CD4-positive, alpha-beta T cell treated with Interleukin-4 for 1 hour (primary cell): ENCODE measurements around the gene GYPE.
"Not testable (repeated sequence)": the region's sequence is repeated elsewhere in the genome, so short reads cannot be mapped to it uniquely, and the experiment has no call there.

Experiments
- DNase-seq, 2 donors: peaks; one replicate each; pipeline ENCODE4 v3.0.0-alpha.2; 2020 to 2022

GYPE gene

GRCh38 chr4:143869925-143870324 is 35.4 kb downstream of the GYPE start:
- DNase-seq, result not testable (repeated sequence)

GRCh38 chr4:143862716-143863115 is 42.6 kb downstream of the GYPE start:
- not testable (repeated sequence) for DNase-seq

GRCh38 chr4:143858456-143858855 is 46.9 kb downstream of the GYPE start:
- DNase-seq, result no peak

GRCh38 chr4:143857391-143858336 is 47.7 kb downstream of the GYPE start:
- not testable (repeated sequence) for DNase-seq

DNA sequence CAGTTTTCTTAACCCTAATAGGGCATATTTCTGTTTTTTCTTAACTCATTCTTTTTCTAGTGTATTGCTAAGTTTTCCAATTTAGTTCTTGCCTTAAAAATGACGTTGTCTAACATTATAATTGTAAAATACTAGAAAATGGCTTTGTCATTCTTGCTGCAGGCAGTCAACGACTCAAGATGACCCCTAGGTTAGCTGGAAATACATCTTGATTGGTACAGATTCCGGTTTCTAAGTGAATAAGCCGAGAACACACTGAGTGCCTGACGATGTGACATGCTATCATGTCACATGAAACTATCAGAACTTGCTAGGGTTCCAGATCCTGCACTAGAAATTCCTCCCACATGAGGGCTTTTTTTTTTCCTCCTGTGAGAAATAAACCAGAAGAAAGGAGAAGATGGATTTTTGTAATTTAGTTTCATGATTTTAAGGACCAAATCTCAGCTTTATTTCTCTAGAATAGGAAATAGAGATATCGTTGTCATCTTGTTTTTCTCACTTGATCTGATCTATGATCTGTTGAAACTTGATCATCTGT is 49.3 kb downstream of the GYPE start:
- not testable (repeated sequence) for DNase-seq

GRCh38 chr4:143854645-143855044 is 50.7 kb downstream of the GYPE start:
- not testable (repeated sequence) for DNase-seq

GRCh38 chr4:143849296-143849695 is 56.1 kb downstream of the GYPE start:
- not testable (repeated sequence) for DNase-seq

DNA sequence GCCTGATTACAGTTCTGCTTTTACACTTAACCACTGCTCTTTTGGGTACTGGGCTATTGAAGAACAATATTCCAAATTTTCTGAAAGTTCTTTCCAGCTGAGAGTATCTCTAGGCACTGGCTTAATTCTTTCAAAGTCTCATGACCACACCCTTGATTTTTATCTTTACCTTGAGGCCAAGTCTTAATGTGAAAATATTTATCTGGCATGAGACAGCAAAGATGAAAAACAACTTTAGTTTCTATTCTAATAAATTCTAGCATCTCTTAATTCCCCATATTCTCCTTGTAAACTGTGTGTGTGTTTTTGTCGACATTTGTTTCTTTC is 61.9 kb downstream of the GYPE start:
- not testable (repeated sequence) for DNase-seq

DNA sequence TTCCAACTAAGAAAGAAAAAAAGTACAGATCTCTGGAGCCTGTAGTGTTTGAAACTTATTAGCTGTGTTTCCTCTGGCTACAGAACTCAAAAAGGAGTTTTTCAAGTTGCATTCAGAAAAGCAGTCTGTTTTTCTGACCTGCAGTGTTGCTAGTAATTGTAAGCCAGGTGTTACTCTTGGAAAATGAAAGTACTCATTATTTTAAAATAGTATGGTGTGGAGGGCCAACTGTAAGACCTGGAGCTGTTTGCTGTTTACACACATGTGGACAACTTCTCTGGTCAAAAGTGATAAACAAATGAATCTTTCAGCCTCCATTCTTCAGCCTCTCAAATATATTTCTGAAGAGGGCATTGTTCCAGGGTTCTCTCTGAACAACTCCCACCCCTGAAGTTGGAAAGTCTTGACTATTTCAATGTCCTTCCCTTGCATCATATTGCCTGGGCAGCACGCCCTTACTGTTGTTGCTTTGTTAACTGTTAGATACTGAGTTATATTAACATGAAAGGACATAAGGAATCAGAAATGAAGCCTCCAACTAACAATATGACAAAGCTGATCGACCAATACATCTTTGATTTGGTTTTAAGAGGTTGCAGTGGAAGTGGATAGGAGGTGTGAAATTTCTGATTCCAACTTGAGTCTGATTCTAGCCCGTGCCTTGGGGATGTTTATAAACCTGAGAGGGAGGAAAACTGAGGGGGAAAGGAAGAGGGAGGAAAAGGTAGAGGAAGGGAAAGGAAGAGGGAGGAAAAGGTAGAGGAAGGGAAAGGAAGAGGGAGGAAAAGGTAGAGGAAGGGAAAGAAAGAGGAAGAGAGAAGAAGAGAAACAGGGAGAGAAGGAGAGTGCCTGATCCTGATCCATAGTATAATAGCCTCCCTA is 62.5 kb downstream of the GYPE start:
- not testable (repeated sequence) for DNase-seq

DNA sequence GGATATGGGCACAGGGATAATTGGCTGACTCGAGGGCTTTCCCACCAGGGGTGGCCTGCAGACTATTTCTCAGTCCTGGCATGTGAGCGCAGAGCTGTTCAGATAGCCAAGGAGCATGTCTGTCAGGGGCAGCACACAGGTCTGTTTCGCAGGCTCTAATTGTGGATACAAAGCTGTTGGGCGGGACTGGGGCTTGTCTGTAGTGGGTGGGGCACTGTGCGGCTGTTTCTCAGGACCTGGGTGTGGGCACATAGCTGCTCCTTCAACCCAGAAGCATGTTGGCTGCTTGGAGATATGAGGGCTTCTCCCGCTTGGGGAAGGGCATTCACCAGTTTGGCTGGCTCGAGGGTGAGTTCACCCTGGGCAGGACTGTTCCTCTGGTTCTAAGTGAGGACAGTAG is 65.9 kb downstream of the GYPE start:
- DNase-seq, result not testable (repeated sequence)

GRCh38 chr4:143834196-143834595 is 71.2 kb downstream of the GYPE start:
- not testable (repeated sequence) for DNase-seq

DNA sequence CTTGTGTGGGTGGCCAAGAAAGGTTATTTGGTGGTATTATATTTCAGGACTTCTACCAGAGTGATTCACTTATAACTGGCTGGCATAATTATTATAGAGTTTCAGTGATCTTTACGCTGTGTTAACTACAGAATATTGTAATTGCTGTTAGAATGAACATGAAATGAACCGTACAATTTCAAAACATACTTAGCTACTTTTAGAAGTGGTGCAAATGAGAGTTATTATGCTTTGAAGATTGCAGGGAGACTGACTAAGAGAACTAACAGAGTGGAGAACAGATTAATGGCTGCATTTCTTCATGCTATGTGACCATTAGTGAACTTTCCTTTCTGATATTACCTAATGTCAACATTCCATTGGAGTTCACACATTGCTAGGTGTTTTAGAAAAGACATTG is 71.7 kb downstream of the GYPE start:
- not testable (repeated sequence) for DNase-seq

DNA sequence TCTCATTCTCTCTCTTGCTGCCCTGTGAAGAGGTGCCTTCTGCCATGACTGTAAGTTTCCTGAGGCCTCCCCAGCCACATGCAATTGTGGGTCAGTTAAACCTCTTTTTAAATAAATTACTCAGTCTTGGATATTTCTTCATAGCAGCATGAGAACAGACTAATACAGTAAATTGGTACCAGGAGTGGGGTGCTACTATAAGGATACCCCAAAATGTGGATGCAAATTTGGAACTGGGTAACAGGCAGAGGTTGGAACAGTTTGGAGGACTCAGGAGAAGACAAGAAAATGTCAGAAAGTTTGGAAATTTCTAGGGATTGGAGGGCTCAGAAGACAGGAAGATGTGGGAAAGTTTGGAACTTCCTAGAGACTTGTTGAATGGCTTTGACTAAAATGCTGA is 74.8 kb downstream of the GYPE start:
- not testable (repeated sequence) for DNase-seq

- DNase-seq, result not testable (repeated sequence)
Measured at GRCh38 chr4:143829239-143829620, 76.1 kb downstream of the GYPE start.
